ENCODE results near the gene LEP. TPM values are rescaled to one million over a fixed set of nuclear protein-coding genes. Genes with fewer than 3 reads are reported as not detected.

The LEP gene
- total RNA-seq, 1 experiment from 2014 or later = not detected

GRCh38 chr7:128270826-128271272 lies 29.8 kb downstream of the LEP start:
- H3K27ac ChIP-seq (ENCODE audit: low read depth, low read length) = no peak overlapping the region
- H3K79me2 ChIP-seq (ENCODE audit: insufficient read depth, low read length) = no peaks in the 10 kb centered on the region
- H3K9ac ChIP-seq (ENCODE audit: low read length) = no peak overlapping the region
- CTCF ChIA-PET = no interaction called here
- no peaks in the 10 kb centered on the region for H4K20me1 ChIP-seq (ENCODE audit: insufficient read depth)
- RAD21 ChIA-PET (ENCODE audit: low non-redundant PET in 1 of 2, low total read pairs in 2 of 2, uncharacterized antibody in 2 of 2, unreplicated experiment in 2 of 2) = no interaction called here
- BruUV-seq (replicated peaks) = no TSS peak
- no peaks in the 10 kb centered on the region for H3K27me3 ChIP-seq (ENCODE audit: insufficient read depth, low read length)
- H3K9me2 ChIP-seq (ENCODE audit: insufficient read depth) = no peaks in the 10 kb centered on the region
- H3K9me3 ChIP-seq (ENCODE audit: control insufficient read depth in 1 of 2, insufficient read depth in 1 of 2, low read depth in 1 of 2, low read length in 2 of 2) = no peaks in the 10 kb centered on the region
- no peak overlapping the region for H3K4me2 ChIP-seq (ENCODE audit: low read length)
- no peak for DNase-seq (ENCODE audit: low read depth, low spot score)
- H3K4me1 ChIP-seq (ENCODE audit: control insufficient read depth in 1 of 2, insufficient read depth in 2 of 2, low read length in 2 of 2) = peaks cover 14 to 16% of the 10 kb centered on the region in 2 experiments
- H2AFZ ChIP-seq (ENCODE audit: low read depth, low read length, poor library complexity, severe bottlenecking) = no peak overlapping the region
- H3K36me3 ChIP-seq (ENCODE audit: control insufficient read depth in 1 of 2, insufficient read depth in 2 of 2, low read length in 2 of 2) = no peaks in the 10 kb centered on the region
- H3K4me3 ChIP-seq (replicated peaks in 1 of 2; ENCODE audit: low read depth in 1 of 2, low read length in 2 of 2) = no peak overlapping the region
- TF ChIP-seq ATF3 (IDR thresholded peaks at IDR 0.05) = no peak
- intact Hi-C loops (cut with micrococcal nuclease) = no loop called here
- no peak for ATAC-seq
- POLR2A ChIA-PET = no interaction called here

- Histone ChIP-seq H4K20me1 (ENCODE audit: insufficient read depth) (no peaks in the 10 kb centered on the region), H3K27ac (ENCODE audit: low read depth, low read length) (no peak overlapping the region), H3K4me2 (ENCODE audit: low read length) (no peak overlapping the region), H3K9me2 (ENCODE audit: insufficient read depth) (no peaks in the 10 kb centered on the region), H3K4me1 (ENCODE audit: control insufficient read depth in 1 of 2, insufficient read depth in 2 of 2, low read length in 2 of 2) (peaks cover 8 to 10% of the 10 kb centered on the region in 2 experiments; a peak in 2 of 4 replicates), H3K79me2 (ENCODE audit: insufficient read depth, low read length) (no peaks in the 10 kb centered on the region), H3K9ac (ENCODE audit: low read length) (no peak overlapping the region), H2AFZ (ENCODE audit: low read depth, low read length, poor library complexity, severe bottlenecking) (no peak overlapping the region), H3K9me3 (ENCODE audit: control insufficient read depth in 1 of 2, insufficient read depth in 1 of 2, low read depth in 1 of 2, low read length in 2 of 2) (no peaks in the 10 kb centered on the region), H3K36me3 (ENCODE audit: control insufficient read depth in 1 of 2, insufficient read depth in 2 of 2, low read length in 2 of 2) (no peaks in the 10 kb centered on the region), H3K4me3 (replicated peaks in 1 of 2; ENCODE audit: low read depth in 1 of 2, low read length in 2 of 2) (no peak overlapping the region), H3K27me3 (ENCODE audit: insufficient read depth, low read length) (no peaks in the 10 kb centered on the region)
- ChIA-PET POLR2A (no interaction called here), RAD21 (ENCODE audit: low non-redundant PET in 1 of 2, low total read pairs in 2 of 2, uncharacterized antibody in 2 of 2, unreplicated experiment in 2 of 2) (no interaction called here), CTCF (no interaction called here)
- ATAC-seq (no peak), DNase-seq (ENCODE audit: low read depth, low spot score) (no peak)
- intact Hi-C loops (cut with micrococcal nuclease) = no loop called here
- TF ChIP-seq CBX3 (IDR thresholded peaks at IDR 0.05; ENCODE audit: low read depth) = no peak
- TF ChIP-seq ZNF274 (IDR thresholded peaks at IDR 0.05; ENCODE audit: low read depth, low read length) = no peak
- no peak for TF ChIP-seq REST (IDR thresholded peaks at IDR 0.05; ENCODE audit: low read depth)
- no TSS peak for BruUV-seq (replicated peaks)
These were observed 30.4 kb downstream of the LEP start for GRCh38 chr7:128271471-128271941.
